Ishikawa (cell line): ENCODE measurements around the gene FTO.

ENCODE experiments used
- CEBPB ChIP-seq: IDR thresholded peaks from 2 replicates; pipeline ENCODE4 v1.6.1; 2012
- CREB1 ChIP-seq: IDR thresholded peaks from 2 replicates; pipeline ENCODE4 v1.6.1; 2012; ENCODE audit warnings: low read depth
- EGR1 ChIP-seq: IDR thresholded peaks from 2 replicates; pipeline ENCODE4 v1.6.1; 2012
- EP300 ChIP-seq: IDR thresholded peaks from 2 replicates; pipeline ENCODE4 v1.6.1; 2012; ENCODE audit warnings: borderline replicate concordance
- FOXM1 ChIP-seq: IDR thresholded peaks from 2 replicates; pipeline ENCODE4 v1.6.1; 2012; ENCODE audit warnings: low read depth, borderline replicate concordance
- NFIC ChIP-seq: IDR thresholded peaks from 2 replicates; pipeline ENCODE4 v1.6.1; 2012
- RAD21 ChIP-seq: IDR thresholded peaks from 2 replicates; pipeline ENCODE4 v1.6.1; 2012; ENCODE audit warnings: low read depth
- REST ChIP-seq: IDR thresholded peaks from 2 replicates; pipeline ENCODE4 v1.6.1; 2012; ENCODE audit warnings: low read depth, mild to moderate bottlenecking
- TAF1 ChIP-seq: IDR thresholded peaks from 2 replicates; pipeline ENCODE4 v1.6.1; 2012; ENCODE audit warnings: low read depth, mild to moderate bottlenecking
- TCF12 ChIP-seq: IDR thresholded peaks from 2 replicates; pipeline ENCODE4 v1.6.1; 2012; ENCODE audit warnings: low read depth
- TEAD4 ChIP-seq: IDR thresholded peaks from 2 replicates; pipeline ENCODE4 v1.6.1; 2012
- USF1 ChIP-seq: IDR thresholded peaks from 2 replicates; pipeline ENCODE4 v1.6.1; 2012
- YY1 ChIP-seq: IDR thresholded peaks from 2 replicates; pipeline ENCODE4 v1.6.1; 2012; ENCODE audit warnings: low read depth
- ZBTB7A ChIP-seq: IDR thresholded peaks from 2 replicates; pipeline ENCODE4 v1.6.1; 2012; ENCODE audit warnings: low read depth
- TF ChIP-seq, protein P1 (sequence below): IDR thresholded peaks from 2 replicates; pipeline ENCODE4 v1.6.1; 2012

FTO gene

DNA sequence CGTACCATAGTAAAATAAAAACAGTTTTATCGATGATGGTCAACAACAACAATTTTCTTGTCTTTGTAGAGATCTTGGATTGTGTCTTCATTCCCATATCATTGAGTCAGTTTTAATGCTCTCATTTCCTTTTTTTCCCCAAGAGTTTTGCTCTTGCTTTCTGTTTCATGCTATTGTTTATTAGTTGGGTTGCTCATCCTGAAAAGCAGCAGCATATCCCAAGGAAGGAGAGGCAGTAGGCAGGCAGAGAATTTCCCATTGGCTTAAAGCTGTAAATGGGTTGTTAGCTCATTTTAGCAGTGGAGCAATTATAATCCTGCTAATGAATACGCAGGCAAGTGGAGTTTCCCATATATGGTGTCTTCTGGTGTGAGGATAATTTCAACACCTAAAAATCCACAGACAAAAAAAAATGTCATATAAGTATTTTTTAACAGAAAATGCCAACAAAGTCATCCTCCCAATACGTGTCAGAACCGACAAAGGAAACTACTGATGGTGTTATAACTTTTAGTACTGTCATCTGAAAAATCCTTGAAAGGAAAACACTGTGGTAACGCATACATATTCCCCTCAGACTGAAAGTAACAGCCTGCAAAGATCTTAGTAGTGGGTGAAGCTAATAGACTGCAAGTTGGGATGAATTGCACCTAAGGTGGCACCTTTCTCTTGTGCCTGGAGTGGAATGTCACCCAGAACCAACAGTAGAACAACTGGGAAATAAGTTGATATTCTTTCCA is 218.3 kb downstream of the FTO start:
- TF ChIP-seq YY1 (no peak), CREB1 (no peak), TEAD4 (no peak), RAD21 (no peak)

GRCh38 chr16:53922807-53923571 is 219.0 kb downstream of the FTO start:
- TF ChIP-seq ZBTB7A (no peak), NFIC (no peak), REST (no peak), RAD21 (no peak), CREB1 (no peak), USF1 (no peak), TCF12 (no peak), EGR1 (no peak), FOXM1 (no peak), EP300 (no peak), YY1 (no peak), TAF1 (no peak), CEBPB (no peak), TEAD4 (no peak)
- TF ChIP-seq, protein P1, sequence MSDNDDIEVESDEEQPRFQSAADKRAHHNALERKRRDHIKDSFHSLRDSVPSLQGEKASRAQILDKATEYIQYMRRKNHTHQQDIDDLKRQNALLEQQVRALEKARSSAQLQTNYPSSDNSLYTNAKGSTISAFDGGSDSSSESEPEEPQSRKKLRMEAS = no peak

DNA sequence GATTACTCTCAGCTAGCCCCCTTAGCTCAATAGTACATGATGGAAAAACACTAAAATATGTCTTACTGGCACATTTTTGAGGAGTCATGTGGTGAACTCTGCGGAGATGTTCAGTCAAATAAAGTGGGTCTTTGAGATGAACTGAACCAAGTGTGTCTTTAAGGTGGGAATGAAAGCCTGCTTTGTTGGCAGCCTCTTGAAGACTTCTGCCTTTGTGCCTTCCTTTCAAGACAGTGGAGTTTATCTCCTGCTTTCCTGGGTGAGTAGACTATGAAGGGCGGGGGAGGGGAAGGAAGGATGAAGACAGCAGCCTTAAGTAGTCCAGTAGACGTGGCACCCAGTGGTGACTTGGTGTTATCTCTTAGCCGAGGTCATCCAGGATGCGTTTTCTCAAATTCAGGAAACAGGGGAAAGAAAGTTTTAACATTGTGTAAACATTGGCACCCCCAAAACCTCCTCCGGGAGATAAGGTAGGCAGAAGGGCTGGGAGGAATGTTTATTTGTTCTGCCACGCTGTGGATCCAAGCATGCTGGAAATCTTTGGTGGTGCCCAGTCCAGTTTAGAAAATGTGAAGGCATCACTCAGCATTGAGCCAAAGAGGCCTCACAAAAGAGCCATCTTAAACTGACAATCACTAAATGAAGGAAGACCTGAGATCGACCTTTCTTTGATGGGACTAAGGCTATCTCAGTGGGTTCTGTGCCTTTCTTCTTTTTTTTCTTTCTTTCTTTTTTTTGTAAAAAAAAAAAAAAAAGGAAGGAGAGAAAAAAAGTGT is 220.6 kb downstream of the FTO start:
- no peak for TF ChIP-seq REST
- no peak for TF ChIP-seq EGR1
- TF ChIP-seq CREB1 = no peak
- no peak for TF ChIP-seq ZBTB7A
- TF ChIP-seq NFIC = no peak
- TF ChIP-seq, protein P1 = no peak
- no peak for TF ChIP-seq USF1
- no peak for TF ChIP-seq CEBPB

DNA sequence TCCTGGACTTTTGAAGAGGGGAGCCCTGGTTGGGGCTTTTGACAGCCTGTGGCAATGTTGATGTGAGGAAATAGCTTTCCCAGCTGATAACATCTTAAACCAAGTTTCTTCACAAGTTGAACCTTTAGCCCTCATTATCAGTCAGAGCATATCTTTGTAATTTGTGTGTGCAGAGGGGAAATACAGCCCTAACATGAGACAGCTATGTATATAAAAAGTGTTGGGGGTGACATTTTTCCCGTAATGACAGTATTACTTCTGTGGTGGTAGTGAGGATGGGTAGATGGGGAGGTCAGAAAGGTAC is 221.1 kb downstream of the FTO start:
- TF ChIP-seq NFIC = no peak
- TF ChIP-seq, protein P1 = no peak
- no peak for TF ChIP-seq TEAD4
- no peak for TF ChIP-seq EP300
- TF ChIP-seq CREB1 = no peak
- TF ChIP-seq TAF1 = no peak
- TF ChIP-seq RAD21 = no peak
- TF ChIP-seq FOXM1 = no peak
- no peak for TF ChIP-seq ZBTB7A
- no peak for TF ChIP-seq TCF12
- TF ChIP-seq REST = no peak
- TF ChIP-seq YY1 = no peak
- TF ChIP-seq USF1 = no peak
